SK-N-MC (cell line): ENCODE data around the gene GNB2.

Source experiments
- EZH2 ChIP-seq: fragments of 200-600 bp; sonication (generic); IDR thresholded peaks from one replicate; pipeline ENCODE4 v1.6.1; 2017; ENCODE audit warnings: antibody characterized with exemption
- POLR2AphosphoS5 ChIP-seq: IDR thresholded peaks from 2 replicates; pipeline ENCODE4 v1.6.1; 2012; ENCODE audit warnings: mild to moderate bottlenecking, low read depth, low read length, borderline replicate concordance

GRCh38 chr7:100686822-100687211 is 13.3 kb downstream of the GNB2 start:
- TF ChIP-seq POLR2AphosphoS5: no peak
- TF ChIP-seq EZH2: no peak
